HFFc6 (cell line): ENCODE measurements around the gene TMEM178A. TPM values are rescaled to one million over a fixed set of nuclear protein-coding genes. Genes with fewer than 3 reads are reported as not detected.

ENCODE experiments used
- DNase-seq: peaks from one replicate; pipeline ENCODE4 v3.0.0-alpha.2; 2018
- H3K27ac Mint-ChIP-seq: 2 replicates; pipeline ENCODE4 v1.8.0; 2020; ENCODE audit warnings: mild to moderate bottlenecking, mixed read lengths
- H3K27me3 Mint-ChIP-seq: 2 replicates; pipeline ENCODE4 v1.8.0; 2021; ENCODE audit warnings: mild to moderate bottlenecking, moderate library complexity, mixed read lengths; ENCODE audit not compliant: insufficient read depth
- H3K36me3 Mint-ChIP-seq: 2 replicates; pipeline ENCODE4 v1.8.0; 2021; ENCODE audit warnings: low read depth, mixed read lengths
- H3K4me1 Mint-ChIP-seq: 2 replicates; pipeline ENCODE4 v1.8.0; 2020; ENCODE audit warnings: low read depth, mixed read lengths
- H3K4me3 Mint-ChIP-seq: 2 replicates; pipeline ENCODE4 v1.8.0; 2020; ENCODE audit warnings: mild to moderate bottlenecking, moderate library complexity, mixed read lengths
- H3K9me3 Mint-ChIP-seq: 2 replicates; pipeline ENCODE4 v1.8.0; 2020; ENCODE audit warnings: mild to moderate bottlenecking, mixed read lengths
- total RNA-seq, 6 experiments: library from RNA; stranded (reverse); fragmentation: NEBNext Ultra II Directional; extraction: Animal tissue kit (Norgen Biotek cat#: 25700); gene quantifications; 2 replicates in 1 of 6; 3 replicates in 5 of 6; pipeline ENCODE4 v1.2.3, GENCODE V29; 2021
- TF ChIP-seq, protein P1 (sequence below): fragments of 200-600 bp; sonication (generic); IDR thresholded peaks from 2 replicates; pipeline ENCODE4 v1.5.0; 2021; ENCODE audit warnings: antibody characterized with exemption, mild to moderate bottlenecking

Gene TMEM178A
- total RNA-seq, 6 experiments from 2014 or later = 0.18 to 0.99 (median 0.44) TPM

DNA sequence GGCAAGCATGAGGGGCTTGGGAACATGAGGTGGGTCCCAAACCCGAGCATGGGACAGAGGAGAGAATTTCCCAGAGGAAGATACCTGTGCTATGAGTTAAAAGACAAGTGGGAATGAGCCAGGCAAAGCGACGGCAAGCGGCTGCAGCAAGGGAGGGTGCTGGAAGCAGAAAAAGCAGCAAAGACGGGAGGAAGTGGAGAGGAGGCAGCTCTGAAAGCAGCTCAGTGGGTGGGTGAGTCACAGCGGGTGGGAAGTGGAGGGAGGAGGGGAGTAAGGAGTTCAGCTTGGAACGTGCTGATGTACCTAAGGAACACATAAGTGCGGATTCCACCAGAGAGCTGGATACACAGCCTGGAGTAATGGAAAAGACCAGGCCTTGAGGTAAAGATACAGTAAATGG is 71.9 kb downstream of the TMEM178A start:
- Mint-ChIP-seq H3K4me3 (peak overlapping the region; percentile 80), H3K27me3 (no peaks in the 10 kb centered on the region), H3K27ac (peak overlapping the region; percentile 92)

DNA sequence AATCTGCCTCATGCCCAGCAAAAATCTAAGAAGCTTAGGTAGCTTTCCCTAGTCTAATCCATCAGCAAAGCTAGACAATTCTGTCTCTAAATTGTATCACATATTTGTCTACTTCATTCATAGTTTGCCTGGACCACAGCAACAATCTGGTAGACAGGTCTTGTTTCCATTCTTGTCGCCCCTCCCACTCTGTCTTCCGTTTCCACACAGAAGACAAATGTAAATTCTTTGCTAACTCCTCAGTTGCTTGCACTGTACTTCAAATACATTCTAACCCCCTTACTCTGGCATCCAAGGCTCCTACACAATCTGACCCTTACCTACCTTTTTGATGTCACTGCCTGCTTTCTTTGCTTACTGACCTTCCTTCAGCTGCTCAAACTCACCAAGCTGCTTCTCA is 73.2 kb downstream of the TMEM178A start:
- no peak for DNase-seq
- H3K4me3 Mint-ChIP-seq = no peak overlapping the region; the same call in 1 of the 2 replicates
- peak overlapping the region; percentile 34 for H3K27ac Mint-ChIP-seq
- no peaks in the 10 kb centered on the region for H3K9me3 Mint-ChIP-seq
- peaks cover 86% of the 10 kb centered on the region for H3K4me1 Mint-ChIP-seq
- peaks cover 38% of the 10 kb centered on the region for H3K36me3 Mint-ChIP-seq
- no peaks in the 10 kb centered on the region for H3K27me3 Mint-ChIP-seq
- TF ChIP-seq, protein P1, sequence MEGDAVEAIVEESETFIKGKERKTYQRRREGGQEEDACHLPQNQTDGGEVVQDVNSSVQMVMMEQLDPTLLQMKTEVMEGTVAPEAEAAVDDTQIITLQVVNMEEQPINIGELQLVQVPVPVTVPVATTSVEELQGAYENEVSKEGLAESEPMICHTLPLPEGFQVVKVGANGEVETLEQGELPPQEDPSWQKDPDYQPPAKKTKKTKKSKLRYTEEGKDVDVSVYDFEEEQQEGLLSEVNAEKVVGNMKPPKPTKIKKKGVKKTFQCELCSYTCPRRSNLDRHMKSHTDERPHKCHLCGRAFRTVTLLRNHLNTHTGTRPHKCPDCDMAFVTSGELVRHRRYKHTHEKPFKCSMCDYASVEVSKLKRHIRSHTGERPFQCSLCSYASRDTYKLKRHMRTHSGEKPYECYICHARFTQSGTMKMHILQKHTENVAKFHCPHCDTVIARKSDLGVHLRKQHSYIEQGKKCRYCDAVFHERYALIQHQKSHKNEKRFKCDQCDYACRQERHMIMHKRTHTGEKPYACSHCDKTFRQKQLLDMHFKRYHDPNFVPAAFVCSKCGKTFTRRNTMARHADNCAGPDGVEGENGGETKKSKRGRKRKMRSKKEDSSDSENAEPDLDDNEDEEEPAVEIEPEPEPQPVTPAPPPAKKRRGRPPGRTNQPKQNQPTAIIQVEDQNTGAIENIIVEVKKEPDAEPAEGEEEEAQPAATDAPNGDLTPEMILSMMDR = no peak

More for the DNA sequence above, 71.9 kb downstream of the TMEM178A start:
- TF ChIP-seq, protein P1 = no peak
- H3K4me1 Mint-ChIP-seq = peaks cover 84% of the 10 kb centered on the region
- peaks cover 49% of the 10 kb centered on the region for H3K36me3 Mint-ChIP-seq
- no peaks in the 10 kb centered on the region for H3K9me3 Mint-ChIP-seq
- peak; percentile 79 for DNase-seq

- H3K27me3 Mint-ChIP-seq = no peaks in the 10 kb centered on the region
- H3K27ac Mint-ChIP-seq = peak overlapping the region; percentile 34
- TF ChIP-seq, protein P1 = no peak
- no peak overlapping the region for H3K4me3 Mint-ChIP-seq
- peaks cover 83% of the 10 kb centered on the region for H3K4me1 Mint-ChIP-seq
- H3K9me3 Mint-ChIP-seq = no peaks in the 10 kb centered on the region
- H3K36me3 Mint-ChIP-seq = peaks cover 33% of the 10 kb centered on the region
- DNase-seq = no peak
Observed at GRCh38 chr2:39739386-39739785, 73.7 kb downstream of the TMEM178A start.

DNA sequence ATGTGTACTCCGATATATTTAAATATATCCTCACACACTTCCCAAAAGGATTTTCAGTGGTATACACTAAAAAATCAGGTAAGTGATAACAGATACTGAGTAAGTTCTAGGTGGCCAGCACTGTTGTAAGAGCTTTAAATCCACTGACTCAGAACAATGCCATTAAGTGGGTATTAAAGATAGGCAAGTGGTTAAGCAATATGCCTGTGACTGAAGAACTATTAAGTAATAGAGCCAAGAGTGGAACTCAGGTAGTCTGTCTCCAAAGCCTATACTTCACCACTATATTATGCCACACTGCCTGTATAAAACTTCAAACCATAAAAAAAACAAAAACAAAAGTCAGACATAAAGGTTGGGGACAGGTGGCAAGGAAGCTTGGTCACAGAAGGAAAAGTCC is 76.2 kb downstream of the TMEM178A start:
- peaks cover 73% of the 10 kb centered on the region for H3K4me1 Mint-ChIP-seq
- H3K9me3 Mint-ChIP-seq = no peaks in the 10 kb centered on the region
- H3K27ac Mint-ChIP-seq = no peak overlapping the region
- no peaks in the 10 kb centered on the region for H3K27me3 Mint-ChIP-seq
- no peak overlapping the region for H3K4me3 Mint-ChIP-seq
- DNase-seq = no peak
- TF ChIP-seq, protein P1 = no peak
- H3K36me3 Mint-ChIP-seq = peaks cover 27% of the 10 kb centered on the region

GRCh38 chr2:39743269-39743776 is 77.6 kb downstream of the TMEM178A start:
- peaks cover 29% of the 10 kb centered on the region for H3K36me3 Mint-ChIP-seq
- peak; percentile 43 for DNase-seq
- peak overlapping the region; percentile 67 for H3K4me3 Mint-ChIP-seq
- peak overlapping the region; percentile 89 for H3K27ac Mint-ChIP-seq
- H3K4me1 Mint-ChIP-seq = peaks cover 66% of the 10 kb centered on the region
- H3K9me3 Mint-ChIP-seq = no peaks in the 10 kb centered on the region
- H3K27me3 Mint-ChIP-seq = no peaks in the 10 kb centered on the region
- TF ChIP-seq, protein P1 = no peak

DNA sequence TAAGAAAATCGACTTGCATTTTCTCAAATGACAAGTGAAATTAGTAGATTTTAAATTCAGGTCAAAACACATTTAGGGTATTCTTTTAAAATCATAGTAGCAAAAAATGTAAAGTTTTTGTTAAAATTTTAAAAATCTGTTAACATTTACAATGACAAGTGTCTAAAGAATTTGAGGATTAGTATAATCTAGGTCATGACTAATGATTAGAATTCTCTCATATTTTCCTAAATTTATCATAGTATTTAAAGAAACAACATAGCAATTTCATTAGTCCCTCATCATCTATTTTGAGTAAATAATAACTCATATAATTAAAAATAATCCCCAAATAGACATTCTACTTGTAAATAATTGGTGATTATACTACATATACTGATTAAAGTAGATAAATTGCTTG is 89.7 kb downstream of the TMEM178A start:
- no peak overlapping the region for H3K4me3 Mint-ChIP-seq
- no peaks in the 10 kb centered on the region for H3K9me3 Mint-ChIP-seq
- no peak for DNase-seq
- no peaks in the 10 kb centered on the region; the same call in 1 of the 2 replicates for H3K27me3 Mint-ChIP-seq
- TF ChIP-seq, protein P1 = no peak
- peaks cover 61% of the 10 kb centered on the region for H3K36me3 Mint-ChIP-seq
- peaks cover 37% of the 10 kb centered on the region for H3K4me1 Mint-ChIP-seq
- H3K27ac Mint-ChIP-seq = no peak overlapping the region
